ENCODE measurements around the gene EFHD1. TPM values are rescaled to one million over a fixed set of nuclear protein-coding genes. Genes with fewer than 3 reads are reported as not detected.

The EFHD1 gene
- total RNA-seq, 4 donors from 2014 or later: 0.30 to 10.1 (median 2.3) TPM

DNA sequence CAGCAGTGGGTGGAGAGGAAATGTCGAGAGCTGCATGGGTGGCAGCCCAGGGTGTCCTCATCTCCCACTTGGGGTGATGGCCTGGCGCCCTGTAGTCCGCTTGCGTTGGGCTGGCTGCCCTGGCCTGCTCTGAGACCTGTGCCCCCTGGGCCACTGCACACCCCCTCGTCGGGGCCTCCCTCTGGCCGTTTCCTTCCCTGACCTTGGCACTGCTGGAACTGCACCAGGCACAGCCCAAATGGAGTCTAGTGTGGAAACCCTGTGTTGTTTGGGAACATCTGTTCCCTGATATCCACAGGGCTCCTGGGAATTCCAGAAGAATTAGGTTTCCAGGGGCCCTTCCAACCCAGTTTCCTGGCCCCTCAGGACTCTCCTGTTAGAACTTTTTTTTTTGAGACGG is 13.9 kb downstream of the EFHD1 start:
- TF ChIP-seq POLR2A (IDR thresholded peaks at IDR 0.05): no peak
- TF ChIP-seq, protein P1, sequence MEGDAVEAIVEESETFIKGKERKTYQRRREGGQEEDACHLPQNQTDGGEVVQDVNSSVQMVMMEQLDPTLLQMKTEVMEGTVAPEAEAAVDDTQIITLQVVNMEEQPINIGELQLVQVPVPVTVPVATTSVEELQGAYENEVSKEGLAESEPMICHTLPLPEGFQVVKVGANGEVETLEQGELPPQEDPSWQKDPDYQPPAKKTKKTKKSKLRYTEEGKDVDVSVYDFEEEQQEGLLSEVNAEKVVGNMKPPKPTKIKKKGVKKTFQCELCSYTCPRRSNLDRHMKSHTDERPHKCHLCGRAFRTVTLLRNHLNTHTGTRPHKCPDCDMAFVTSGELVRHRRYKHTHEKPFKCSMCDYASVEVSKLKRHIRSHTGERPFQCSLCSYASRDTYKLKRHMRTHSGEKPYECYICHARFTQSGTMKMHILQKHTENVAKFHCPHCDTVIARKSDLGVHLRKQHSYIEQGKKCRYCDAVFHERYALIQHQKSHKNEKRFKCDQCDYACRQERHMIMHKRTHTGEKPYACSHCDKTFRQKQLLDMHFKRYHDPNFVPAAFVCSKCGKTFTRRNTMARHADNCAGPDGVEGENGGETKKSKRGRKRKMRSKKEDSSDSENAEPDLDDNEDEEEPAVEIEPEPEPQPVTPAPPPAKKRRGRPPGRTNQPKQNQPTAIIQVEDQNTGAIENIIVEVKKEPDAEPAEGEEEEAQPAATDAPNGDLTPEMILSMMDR (IDR thresholded peaks at IDR 0.05): no peak
- Histone ChIP-seq H3K36me3 (no peaks in the 10 kb centered on the region), H3K27ac (no peak overlapping the region), H3K4me3 (no peak overlapping the region), H3K9me3 (no peaks in the 10 kb centered on the region), H3K4me1 (no peaks in the 10 kb centered on the region), H3K27me3 (no peaks in the 10 kb centered on the region)
- DNase-seq: no peak
- 52 to 100% methylated on average over 1 to 4 of the region's 8 CpGs for WGBS, 2 donors
- intact Hi-C loops (cut with DNase I): no loop called here

DNA sequence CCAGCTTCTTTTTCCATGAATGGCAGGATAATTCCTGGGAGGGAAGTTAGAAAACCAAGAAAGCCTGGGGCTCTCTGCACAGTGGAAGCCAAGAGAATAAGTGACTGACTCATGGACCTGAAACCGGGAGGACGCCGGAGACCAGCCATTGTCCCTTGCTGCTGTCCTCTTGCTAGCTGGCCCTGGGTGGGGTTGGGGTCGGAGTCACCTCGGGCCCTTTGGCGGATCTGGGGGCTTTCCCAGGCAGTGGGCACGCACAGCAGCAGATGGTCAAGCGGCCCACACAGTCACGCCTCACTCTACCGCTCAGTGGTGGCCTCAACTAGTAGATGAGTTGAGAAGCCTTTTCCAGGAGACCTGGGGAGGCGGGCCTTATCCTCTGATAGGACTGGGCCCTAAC is 15.6 kb downstream of the EFHD1 start:
- H3K9me3 ChIP-seq: no peaks in the 10 kb centered on the region
- no peak for DNase-seq
- no peak for TF ChIP-seq POLR2A (IDR thresholded peaks at IDR 0.05)
- TF ChIP-seq, protein P1 (IDR thresholded peaks at IDR 0.05): no peak
- H3K36me3 ChIP-seq: no peaks in the 10 kb centered on the region
- 80% methylated on average over 1 of the region's 11 CpGs; no CpG with 5 or more reads in 1 of the 2 donors for WGBS, 2 donors
- no peaks in the 10 kb centered on the region for H3K27me3 ChIP-seq
- H3K4me1 ChIP-seq: no peaks in the 10 kb centered on the region
- intact Hi-C loops (cut with DNase I): no loop called here
- H3K27ac ChIP-seq: no peak overlapping the region
- no peak overlapping the region for H3K4me3 ChIP-seq

DNA sequence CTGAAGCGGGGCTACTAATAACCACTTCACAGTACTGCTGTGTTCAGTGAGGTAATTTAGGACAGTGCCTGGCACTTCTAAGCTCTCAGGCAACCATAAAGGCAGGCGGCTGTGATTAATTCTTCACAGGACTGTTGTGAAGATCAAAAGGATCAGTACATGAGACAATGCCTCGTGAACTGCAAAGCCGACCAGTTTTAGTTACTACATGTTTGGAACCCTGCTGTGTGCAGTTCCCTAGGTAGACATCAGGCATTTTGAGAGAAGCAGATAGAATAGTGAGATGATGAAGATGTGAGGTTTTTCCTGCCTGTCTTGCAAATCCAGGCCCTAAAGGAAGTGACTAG is 19.1 kb downstream of the EFHD1 start:
- Histone ChIP-seq H3K4me1 (no peaks in the 10 kb centered on the region), H3K9me3 (no peaks in the 10 kb centered on the region), H3K4me3 (no peak overlapping the region), H3K27ac (no peak overlapping the region), H3K27me3 (no peaks in the 10 kb centered on the region), H3K36me3 (no peaks in the 10 kb centered on the region)
- DNase-seq: no peak
- TF ChIP-seq, protein P1 (IDR thresholded peaks at IDR 0.05): no peak
- no peak for TF ChIP-seq POLR2A (IDR thresholded peaks at IDR 0.05)
- 43 to 45% methylated on average over 3 to 4 of the region's 4 CpGs for WGBS, 2 donors
- intact Hi-C loops (cut with DNase I): no loop called here

DNA sequence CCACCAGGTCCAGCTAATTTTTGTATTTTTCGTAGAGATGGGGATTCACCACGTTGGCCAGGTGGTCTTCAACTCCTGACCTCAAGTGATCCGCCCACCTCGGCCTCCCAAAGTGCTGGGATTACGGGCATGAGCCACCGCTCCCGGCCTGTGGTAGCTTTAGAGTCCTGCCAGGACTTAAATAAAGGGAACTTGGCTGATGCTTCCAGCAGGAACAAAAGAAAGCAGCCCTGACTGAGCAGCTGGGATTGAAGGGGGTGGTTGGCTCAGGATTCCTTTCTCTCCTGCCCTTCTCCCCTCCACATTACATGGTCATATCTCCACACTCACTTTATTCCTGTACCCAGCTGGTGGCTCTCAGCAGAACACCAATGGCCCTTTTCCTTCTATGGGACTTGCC is 20.0 kb downstream of the EFHD1 start:
- Histone ChIP-seq H3K36me3 (no peaks in the 10 kb centered on the region), H3K9me3 (no peaks in the 10 kb centered on the region), H3K4me1 (no peaks in the 10 kb centered on the region), H3K4me3 (no peak overlapping the region), H3K27me3 (no peaks in the 10 kb centered on the region), H3K27ac (no peak overlapping the region)
- DNase-seq: no peak
- WGBS, 2 donors: 68 to 72% methylated on average over 5 to 7 of the region's 7 CpGs
- intact Hi-C loops (cut with DNase I): no loop called here
- no peak for TF ChIP-seq POLR2A (IDR thresholded peaks at IDR 0.05)
- TF ChIP-seq, protein P1 (IDR thresholded peaks at IDR 0.05): no peak

- H3K27ac ChIP-seq: no peak overlapping the region
- H3K9me3 ChIP-seq: no peaks in the 10 kb centered on the region
- 39 to 65% methylated on average over 3 to 6 of the region's 6 CpGs for WGBS, 2 donors
- intact Hi-C loops (cut with DNase I): no loop called here
- DNase-seq: no peak
- no peaks in the 10 kb centered on the region for H3K27me3 ChIP-seq
- H3K4me1 ChIP-seq: no peaks in the 10 kb centered on the region
- H3K36me3 ChIP-seq: no peaks in the 10 kb centered on the region
- TF ChIP-seq, protein P1 (IDR thresholded peaks at IDR 0.05): no peak
- no peak for TF ChIP-seq POLR2A (IDR thresholded peaks at IDR 0.05)
- H3K4me3 ChIP-seq: no peak overlapping the region
These were observed 22.0 kb downstream of the EFHD1 start for GRCh38 chr2:232655392-232655791.

Data from esophagus squamous epithelium (tissue), 5 donors.